Measurements from ENCODE around the gene ENO3.
A peak's percentile ranks its signal among the peaks of the same experiment; 100 is the strongest.

The ENO3 gene

DNA sequence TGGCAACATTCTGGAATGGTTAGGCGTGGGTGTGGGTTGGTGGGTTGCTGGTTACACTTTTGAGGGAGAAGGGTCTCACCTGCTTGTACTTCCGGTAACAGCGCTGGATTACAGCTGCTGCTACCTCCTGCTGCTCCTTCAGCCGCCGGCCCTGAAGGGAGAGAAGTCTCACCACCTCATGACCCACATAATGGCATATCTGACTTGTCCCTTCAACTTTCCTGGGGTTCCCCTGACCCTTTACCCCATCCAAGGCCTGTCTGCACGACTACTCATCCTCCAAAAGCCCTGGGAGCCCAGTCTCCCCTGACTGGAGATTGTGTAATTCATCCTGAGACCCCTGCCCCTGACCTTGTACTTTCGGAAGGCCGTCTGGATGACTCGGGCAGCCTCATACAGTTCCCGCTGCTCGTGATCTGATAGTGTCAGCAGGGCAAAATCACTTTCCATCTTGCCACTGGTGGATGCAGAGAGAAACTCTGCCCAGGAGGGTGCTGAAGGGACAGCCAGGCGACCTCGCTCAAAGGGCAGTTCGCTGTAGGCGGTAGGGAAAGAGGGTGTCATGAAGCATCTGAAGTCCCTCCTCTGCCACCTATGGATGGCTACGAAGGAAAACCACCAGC is 18.7 kb downstream of the ENO3 start:
- H3K4ac ChIP-seq (ENCODE audit: low read depth, low read length) = no peak overlapping the region
- peak overlapping the region; percentile 18 for H3K4me2 ChIP-seq (ENCODE audit: low read length)
- no peaks in the 10 kb centered on the region for H3K36me3 ChIP-seq (ENCODE audit: control insufficient read depth, insufficient read depth, low read length)
- no peak overlapping the region for H2BK120ac ChIP-seq (ENCODE audit: low read depth, low read length)
- H4K8ac ChIP-seq (ENCODE audit: low read depth, low read length) = no peak overlapping the region
- H2BK5ac ChIP-seq (ENCODE audit: low read length) = no peak overlapping the region
- no peak overlapping the region for H3K18ac ChIP-seq (ENCODE audit: low read length)
- peak overlapping the region; percentile 99 for H3K56ac ChIP-seq (ENCODE audit: low read length)
- no CpG with 5 or more reads among the region's 16 CpGs for WGBS (ENCODE audit: extremely low coverage, insufficient coverage, low lambda C conversion rate)
- no peaks in the 10 kb centered on the region for H3K27me3 ChIP-seq (ENCODE audit: insufficient read depth, low read length, poor library complexity)
- no peak overlapping the region for H3K4me3 ChIP-seq (ENCODE audit: low read length)
- H3K79me2 ChIP-seq (ENCODE audit: control insufficient read depth, insufficient read depth, low read length) = peaks cover 6% of the 10 kb centered on the region
- H3K9ac ChIP-seq (ENCODE audit: low read length) = peak overlapping the region; percentile 76
- peaks cover 10% of the 10 kb centered on the region for H3K79me1 ChIP-seq (ENCODE audit: low read length)
- peak overlapping the region; percentile 48 for H3K23ac ChIP-seq (ENCODE audit: low read length)
- H2BK15ac ChIP-seq (replicated peaks; ENCODE audit: low read depth) = no peak overlapping the region
- DNase-seq = peak; percentile 56
- no peak overlapping the region for H4K5ac ChIP-seq (ENCODE audit: low read length)
- no peak overlapping the region for H3K27ac ChIP-seq (ENCODE audit: low read depth, low read length)
- H2AK5ac ChIP-seq (ENCODE audit: low read length) = peak overlapping the region; percentile 0
- peaks cover 4% of the 10 kb centered on the region for H3K4me1 ChIP-seq (ENCODE audit: control insufficient read depth, low read depth, low read length)

DNA sequence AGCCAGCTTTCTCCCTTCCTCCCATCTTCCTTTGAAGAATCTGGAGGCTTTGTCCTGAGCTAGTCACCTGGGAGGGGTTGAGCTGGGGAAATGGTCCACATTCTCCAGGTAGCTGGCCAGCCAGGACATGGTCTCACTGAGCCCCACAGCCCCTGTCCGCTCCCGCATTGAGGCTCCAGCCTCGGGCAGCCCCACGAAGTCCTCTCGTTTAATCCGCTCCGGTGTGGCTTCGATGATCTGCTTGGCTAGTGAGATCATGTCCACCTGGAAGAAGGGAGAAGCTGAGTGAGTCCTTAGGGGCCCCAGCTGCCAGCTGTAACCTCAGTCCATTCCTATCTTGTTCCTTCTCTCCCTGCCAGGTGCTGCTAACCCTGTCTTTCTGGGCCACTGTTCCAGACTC is 19.4 kb downstream of the ENO3 start:
- Histone ChIP-seq H4K5ac (ENCODE audit: low read length) (no peak overlapping the region), H3K27me3 (ENCODE audit: insufficient read depth, low read length, poor library complexity) (no peaks in the 10 kb centered on the region), H4K8ac (ENCODE audit: low read depth, low read length) (no peak overlapping the region), H3K4me2 (ENCODE audit: low read length) (no peak overlapping the region), H3K79me1 (ENCODE audit: low read length) (peaks cover 8% of the 10 kb centered on the region), H3K56ac (ENCODE audit: low read length) (no peak overlapping the region), H3K4me3 (ENCODE audit: low read length) (no peak overlapping the region), H3K23ac (ENCODE audit: low read length) (no peak overlapping the region), H3K4me1 (ENCODE audit: control insufficient read depth, low read depth, low read length) (peaks cover 4% of the 10 kb centered on the region), H2BK5ac (ENCODE audit: low read length) (no peak overlapping the region), H3K79me2 (ENCODE audit: control insufficient read depth, insufficient read depth, low read length) (peaks cover 6% of the 10 kb centered on the region), H3K9ac (ENCODE audit: low read length) (no peak overlapping the region), H3K4ac (ENCODE audit: low read depth, low read length) (no peak overlapping the region), H2BK120ac (ENCODE audit: low read depth, low read length) (no peak overlapping the region), H2AK5ac (ENCODE audit: low read length) (no peak overlapping the region), H2BK15ac (replicated peaks; ENCODE audit: low read depth) (no peak overlapping the region), H3K27ac (ENCODE audit: low read depth, low read length) (no peak overlapping the region), H3K36me3 (ENCODE audit: control insufficient read depth, insufficient read depth, low read length) (no peaks in the 10 kb centered on the region), H3K18ac (ENCODE audit: low read length) (no peak overlapping the region)
- DNase-seq = no peak
- no CpG with 5 or more reads among the region's 8 CpGs for WGBS (ENCODE audit: extremely low coverage, insufficient coverage, low lambda C conversion rate)

DNA sequence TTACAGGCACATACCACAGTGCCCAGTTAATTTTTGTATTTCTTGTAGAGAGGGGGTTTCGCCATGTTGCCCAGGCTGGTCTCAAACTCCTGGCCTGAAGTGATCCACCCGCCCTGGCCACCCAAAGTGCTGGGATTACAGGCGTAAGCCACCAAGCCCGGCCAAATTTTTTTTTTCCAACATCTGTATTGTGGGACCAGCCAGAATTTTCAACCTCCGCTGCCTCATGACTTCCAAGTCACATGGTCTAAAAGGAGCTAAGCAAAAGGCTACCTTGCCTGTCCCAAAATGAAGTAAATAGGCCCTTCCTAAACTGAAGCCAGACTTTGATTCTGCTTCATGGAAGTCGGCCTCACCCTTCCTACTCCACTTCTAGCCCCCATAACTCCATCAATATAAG is 20.9 kb downstream of the ENO3 start:
- Histone ChIP-seq H4K5ac (ENCODE audit: low read length) (no peak overlapping the region), H3K4me2 (ENCODE audit: low read length) (no peak overlapping the region), H3K79me2 (ENCODE audit: control insufficient read depth, insufficient read depth, low read length) (peaks cover 3% of the 10 kb centered on the region), H3K36me3 (ENCODE audit: control insufficient read depth, insufficient read depth, low read length) (no peaks in the 10 kb centered on the region), H3K23ac (ENCODE audit: low read length) (no peak overlapping the region), H3K18ac (ENCODE audit: low read length) (no peak overlapping the region), H3K79me1 (ENCODE audit: low read length) (peaks cover 6% of the 10 kb centered on the region), H2BK120ac (ENCODE audit: low read depth, low read length) (no peak overlapping the region), H3K4me1 (ENCODE audit: control insufficient read depth, low read depth, low read length) (peaks cover 2% of the 10 kb centered on the region), H2BK15ac (replicated peaks; ENCODE audit: low read depth) (no peak overlapping the region), H3K9ac (ENCODE audit: low read length) (no peak overlapping the region), H3K4ac (ENCODE audit: low read depth, low read length) (no peak overlapping the region), H2AK5ac (ENCODE audit: low read length) (no peak overlapping the region), H3K27ac (ENCODE audit: low read depth, low read length) (no peak overlapping the region), H4K8ac (ENCODE audit: low read depth, low read length) (no peak overlapping the region), H3K27me3 (ENCODE audit: insufficient read depth, low read length, poor library complexity) (no peaks in the 10 kb centered on the region), H2BK5ac (ENCODE audit: low read length) (no peak overlapping the region), H3K4me3 (ENCODE audit: low read length) (no peak overlapping the region), H3K56ac (ENCODE audit: low read length) (no peak overlapping the region)
- WGBS (ENCODE audit: extremely low coverage, insufficient coverage, low lambda C conversion rate) = no CpG with 5 or more reads among the region's 6 CpGs
- DNase-seq = no peak

DNA sequence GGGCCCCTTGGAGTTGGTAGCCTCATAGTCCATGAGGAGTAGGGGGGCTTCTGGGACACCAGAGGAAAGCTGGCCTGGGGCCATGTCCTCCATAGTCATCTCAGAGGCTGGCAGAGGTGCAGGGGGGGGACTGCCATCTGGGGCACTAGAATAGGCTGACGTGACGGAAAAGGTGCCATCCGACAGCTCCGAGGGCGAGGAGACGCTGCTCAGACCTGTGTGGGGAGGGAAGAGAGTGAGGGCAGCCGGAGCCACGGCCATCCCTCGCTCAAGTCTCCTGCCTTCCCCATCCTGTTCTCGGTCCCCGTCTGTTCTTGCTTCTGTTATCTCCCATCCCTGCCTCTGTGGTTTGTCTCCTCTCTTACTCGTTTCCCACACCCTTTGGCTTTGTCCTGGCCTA is 21.4 kb downstream of the ENO3 start:
- Histone ChIP-seq H3K79me2 (ENCODE audit: control insufficient read depth, insufficient read depth, low read length) (peaks cover 3% of the 10 kb centered on the region), H3K27ac (ENCODE audit: low read depth, low read length) (no peak overlapping the region), H2BK15ac (replicated peaks; ENCODE audit: low read depth) (no peak overlapping the region), H4K8ac (ENCODE audit: low read depth, low read length) (no peak overlapping the region), H4K5ac (ENCODE audit: low read length) (no peak overlapping the region), H3K23ac (ENCODE audit: low read length) (no peak overlapping the region), H3K79me1 (ENCODE audit: low read length) (peaks cover 6% of the 10 kb centered on the region), H3K18ac (ENCODE audit: low read length) (no peak overlapping the region), H3K56ac (ENCODE audit: low read length) (peak overlapping the region; percentile 10), H3K9ac (ENCODE audit: low read length) (no peak overlapping the region), H3K4me2 (ENCODE audit: low read length) (no peak overlapping the region), H2BK120ac (ENCODE audit: low read depth, low read length) (no peak overlapping the region), H2BK5ac (ENCODE audit: low read length) (no peak overlapping the region), H2AK5ac (ENCODE audit: low read length) (no peak overlapping the region), H3K4ac (ENCODE audit: low read depth, low read length) (no peak overlapping the region), H3K36me3 (ENCODE audit: control insufficient read depth, insufficient read depth, low read length) (no peaks in the 10 kb centered on the region), H3K4me1 (ENCODE audit: control insufficient read depth, low read depth, low read length) (peaks cover 2% of the 10 kb centered on the region), H3K27me3 (ENCODE audit: insufficient read depth, low read length, poor library complexity) (no peaks in the 10 kb centered on the region), H3K4me3 (ENCODE audit: low read length) (no peak overlapping the region)
- no peak for DNase-seq
- no CpG with 5 or more reads among the region's 12 CpGs for WGBS (ENCODE audit: extremely low coverage, insufficient coverage, low lambda C conversion rate)

DNA sequence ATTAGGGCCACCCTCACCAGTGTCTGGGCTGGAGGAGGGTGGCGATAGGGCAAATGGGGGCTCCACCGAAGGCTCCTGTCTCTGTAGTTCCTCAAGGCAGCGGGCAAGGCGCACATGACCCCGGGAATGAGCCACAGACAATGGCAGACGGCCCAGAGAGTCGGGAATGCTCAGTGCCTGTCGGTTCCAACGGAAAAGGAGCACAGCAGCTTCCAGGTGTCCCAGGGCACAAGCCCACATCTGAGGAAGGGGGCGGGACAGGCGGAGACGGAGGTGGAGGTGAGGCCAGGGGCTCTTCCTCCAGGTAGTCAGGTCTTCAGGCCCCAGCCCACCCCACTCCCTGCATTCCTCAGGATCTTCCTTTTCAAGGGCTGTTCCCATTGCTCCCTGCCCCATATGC is 21.8 kb downstream of the ENO3 start:
- Histone ChIP-seq H3K4me2 (ENCODE audit: low read length) (no peak overlapping the region), H3K36me3 (ENCODE audit: control insufficient read depth, insufficient read depth, low read length) (no peaks in the 10 kb centered on the region), H3K27me3 (ENCODE audit: insufficient read depth, low read length, poor library complexity) (no peaks in the 10 kb centered on the region), H3K9ac (ENCODE audit: low read length) (no peak overlapping the region), H3K27ac (ENCODE audit: low read depth, low read length) (no peak overlapping the region), H3K79me2 (ENCODE audit: control insufficient read depth, insufficient read depth, low read length) (peaks cover 3% of the 10 kb centered on the region), H2AK5ac (ENCODE audit: low read length) (no peak overlapping the region), H3K56ac (ENCODE audit: low read length) (peak overlapping the region; percentile 10), H4K8ac (ENCODE audit: low read depth, low read length) (no peak overlapping the region), H3K4me3 (ENCODE audit: low read length) (no peak overlapping the region), H3K18ac (ENCODE audit: low read length) (no peak overlapping the region), H2BK5ac (ENCODE audit: low read length) (no peak overlapping the region), H2BK120ac (ENCODE audit: low read depth, low read length) (no peak overlapping the region), H3K79me1 (ENCODE audit: low read length) (peaks cover 6% of the 10 kb centered on the region), H3K4ac (ENCODE audit: low read depth, low read length) (no peak overlapping the region), H3K4me1 (ENCODE audit: control insufficient read depth, low read depth, low read length) (peaks cover 2% of the 10 kb centered on the region), H2BK15ac (replicated peaks; ENCODE audit: low read depth) (no peak overlapping the region), H3K23ac (ENCODE audit: low read length) (no peak overlapping the region), H4K5ac (ENCODE audit: low read length) (no peak overlapping the region)
- DNase-seq = no peak
- no CpG with 5 or more reads among the region's 12 CpGs for WGBS (ENCODE audit: extremely low coverage, insufficient coverage, low lambda C conversion rate)

Measured in mesendoderm (in vitro differentiated cells).